ENCODE data around the gene MAP3K20. TPM values are rescaled to one million over a fixed set of nuclear protein-coding genes. Genes with fewer than 3 reads are reported as not detected.
A peak's percentile ranks its signal among the peaks of the same experiment; 100 is the strongest.

MAP3K20 gene
- total RNA-seq (ENCODE audit: unreplicated experiment): 11.8 TPM
- long read RNA-seq, full-length matches to known transcripts: 10 of 14 reads
- long read RNA-seq, partial matches to known transcripts: 2 of 14 reads
- long read RNA-seq, other reads (novel, unspliced or antisense): 2 of 14 reads

DNA sequence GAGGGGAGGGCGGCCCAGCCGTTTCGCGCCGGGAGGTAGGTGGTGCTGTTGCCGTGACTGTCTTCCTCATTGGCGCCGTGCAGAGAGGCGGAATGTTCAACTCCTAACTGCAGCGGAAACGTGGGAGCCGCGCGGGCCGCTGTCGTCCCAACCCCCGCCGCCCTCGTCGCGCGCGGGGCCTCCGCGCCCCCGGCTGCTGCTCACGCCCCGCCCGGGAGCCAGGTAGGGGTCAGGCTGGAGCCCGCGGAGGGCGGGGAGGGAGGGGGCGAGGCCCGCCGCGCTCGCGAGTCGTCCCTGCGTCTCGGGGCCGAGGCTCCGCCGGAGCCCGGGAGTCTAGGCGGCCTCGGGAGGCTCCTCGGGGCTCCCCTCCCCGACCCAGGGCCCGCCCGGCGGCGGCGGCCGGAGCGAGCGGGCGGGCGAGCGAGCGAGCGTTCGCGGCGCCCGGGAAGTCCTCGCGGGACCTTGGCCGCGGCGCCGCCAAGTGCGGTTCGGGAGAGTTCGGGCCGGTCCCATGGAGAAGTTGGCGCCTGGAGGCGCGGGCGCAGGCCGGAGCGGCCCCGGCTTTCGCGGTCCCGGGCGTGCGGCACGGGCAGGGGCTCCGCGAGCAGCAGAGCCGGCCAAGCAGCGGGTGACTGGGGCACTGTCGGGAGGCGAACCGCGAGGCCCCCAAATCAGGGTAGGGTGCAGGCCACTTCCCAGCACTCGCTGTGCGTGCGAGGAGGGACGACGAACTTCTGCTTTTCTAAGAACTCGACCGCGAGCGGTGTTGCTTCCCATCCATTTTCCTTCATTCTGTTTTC lies at the start of gene MAP3K20:
Gene MAP3K20, plus strand, starts transcription at position 66 of the 800 bp plus-strand sequence. CDS start 15,186 bp downstream, outside the sequence.
- peaks cover 10% of the 10 kb centered on the region for H3K4me1 Mint-ChIP-seq (ENCODE audit: unreplicated experiment)

GRCh38 chr2:173026479-173026878 lies 49.2 kb upstream of the MAP3K20 start:
- no peaks in the 10 kb centered on the region for H3K27me3 Mint-ChIP-seq (ENCODE audit: unreplicated experiment)

More for the DNA sequence above, at the start of gene MAP3K20:
- Mint-ChIP-seq H3K4me3 (ENCODE audit: unreplicated experiment) (peak within 1 kb of the TSS; percentile 93), H3K9me3 (ENCODE audit: unreplicated experiment) (no peaks in the 10 kb centered on the region), H3K27me3 (ENCODE audit: unreplicated experiment) (peaks cover 2% of the 10 kb centered on the region), H3K36me3 (ENCODE audit: low read depth, unreplicated experiment) (no peaks in the 10 kb centered on the region), H3K27ac (ENCODE audit: unreplicated experiment) (peak within 1 kb of the TSS; percentile 33)
- TF ChIP-seq, protein P1, sequence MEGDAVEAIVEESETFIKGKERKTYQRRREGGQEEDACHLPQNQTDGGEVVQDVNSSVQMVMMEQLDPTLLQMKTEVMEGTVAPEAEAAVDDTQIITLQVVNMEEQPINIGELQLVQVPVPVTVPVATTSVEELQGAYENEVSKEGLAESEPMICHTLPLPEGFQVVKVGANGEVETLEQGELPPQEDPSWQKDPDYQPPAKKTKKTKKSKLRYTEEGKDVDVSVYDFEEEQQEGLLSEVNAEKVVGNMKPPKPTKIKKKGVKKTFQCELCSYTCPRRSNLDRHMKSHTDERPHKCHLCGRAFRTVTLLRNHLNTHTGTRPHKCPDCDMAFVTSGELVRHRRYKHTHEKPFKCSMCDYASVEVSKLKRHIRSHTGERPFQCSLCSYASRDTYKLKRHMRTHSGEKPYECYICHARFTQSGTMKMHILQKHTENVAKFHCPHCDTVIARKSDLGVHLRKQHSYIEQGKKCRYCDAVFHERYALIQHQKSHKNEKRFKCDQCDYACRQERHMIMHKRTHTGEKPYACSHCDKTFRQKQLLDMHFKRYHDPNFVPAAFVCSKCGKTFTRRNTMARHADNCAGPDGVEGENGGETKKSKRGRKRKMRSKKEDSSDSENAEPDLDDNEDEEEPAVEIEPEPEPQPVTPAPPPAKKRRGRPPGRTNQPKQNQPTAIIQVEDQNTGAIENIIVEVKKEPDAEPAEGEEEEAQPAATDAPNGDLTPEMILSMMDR (IDR thresholded peaks at IDR 0.05; ENCODE audit: unreplicated experiment): no peak
- peak; percentile 59 for DNase-seq (ENCODE audit: low spot score)

DNA sequence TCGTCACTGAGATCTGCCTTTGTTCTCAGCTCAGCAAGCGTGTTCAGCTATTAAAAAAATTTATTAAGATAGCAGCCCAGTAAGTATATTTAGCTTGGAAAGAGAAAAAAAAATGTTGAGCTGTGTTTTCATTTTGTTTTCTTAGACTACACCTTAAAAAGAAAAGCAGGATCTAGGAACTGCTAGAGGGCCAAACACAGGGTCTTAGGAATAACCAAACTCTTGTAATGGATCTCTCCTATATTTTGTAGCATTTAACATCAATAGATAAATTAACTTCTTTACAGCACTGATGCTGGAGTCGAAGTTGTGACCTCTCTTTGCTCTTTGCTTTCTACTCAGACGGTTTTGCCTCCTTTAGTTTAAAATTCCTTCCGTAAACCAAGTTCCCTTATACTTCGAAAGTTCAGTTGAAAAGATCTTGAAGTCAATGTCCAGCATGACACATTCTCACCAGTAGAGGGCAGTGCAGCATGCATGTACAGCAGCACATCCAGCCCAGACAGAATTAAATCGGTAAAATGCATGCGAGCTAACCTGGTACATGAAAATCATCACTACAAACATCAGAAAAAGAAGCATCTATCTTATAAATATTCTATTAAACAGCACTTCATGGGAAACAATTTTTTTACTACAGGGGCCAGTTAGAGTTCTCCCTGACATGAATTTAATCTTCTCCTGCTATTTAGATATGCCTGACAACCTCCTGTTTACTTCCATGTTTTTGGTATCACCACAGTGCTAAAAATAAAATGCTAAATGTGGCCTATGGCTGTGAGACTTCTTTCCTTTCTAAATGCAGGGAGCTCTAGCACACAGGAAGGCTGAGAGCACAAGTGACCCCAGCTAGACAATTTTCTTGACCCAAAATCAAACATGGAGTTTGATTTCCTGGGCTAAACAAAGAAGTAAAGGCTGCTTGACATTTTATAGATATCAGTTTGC lies 48.2 kb upstream of the MAP3K20 start:
- Mint-ChIP-seq H3K27me3 (ENCODE audit: unreplicated experiment) (no peaks in the 10 kb centered on the region), H3K36me3 (ENCODE audit: low read depth, unreplicated experiment) (peaks cover 5% of the 10 kb centered on the region), H3K27ac (ENCODE audit: unreplicated experiment) (no peak overlapping the region), H3K9me3 (ENCODE audit: unreplicated experiment) (no peaks in the 10 kb centered on the region), H3K4me1 (ENCODE audit: unreplicated experiment) (peaks cover 2% of the 10 kb centered on the region), H3K4me3 (ENCODE audit: unreplicated experiment) (no peak overlapping the region)
- TF ChIP-seq, protein P1 (IDR thresholded peaks at IDR 0.05; ENCODE audit: unreplicated experiment): peak; percentile 98
- DNase-seq (ENCODE audit: low spot score): peak; percentile 85

More at GRCh38 chr2:173026479-173026878, 49.2 kb upstream of the MAP3K20 start:
- no peak for DNase-seq (ENCODE audit: low spot score)
- no peak overlapping the region for H3K4me3 Mint-ChIP-seq (ENCODE audit: unreplicated experiment)
- no peak overlapping the region for H3K27ac Mint-ChIP-seq (ENCODE audit: unreplicated experiment)
- TF ChIP-seq, protein P1 (IDR thresholded peaks at IDR 0.05; ENCODE audit: unreplicated experiment): no peak
- peaks cover 3% of the 10 kb centered on the region for H3K36me3 Mint-ChIP-seq (ENCODE audit: low read depth, unreplicated experiment)
- no peaks in the 10 kb centered on the region for H3K9me3 Mint-ChIP-seq (ENCODE audit: unreplicated experiment)
- H3K4me1 Mint-ChIP-seq (ENCODE audit: unreplicated experiment): peaks cover 2% of the 10 kb centered on the region

DNA sequence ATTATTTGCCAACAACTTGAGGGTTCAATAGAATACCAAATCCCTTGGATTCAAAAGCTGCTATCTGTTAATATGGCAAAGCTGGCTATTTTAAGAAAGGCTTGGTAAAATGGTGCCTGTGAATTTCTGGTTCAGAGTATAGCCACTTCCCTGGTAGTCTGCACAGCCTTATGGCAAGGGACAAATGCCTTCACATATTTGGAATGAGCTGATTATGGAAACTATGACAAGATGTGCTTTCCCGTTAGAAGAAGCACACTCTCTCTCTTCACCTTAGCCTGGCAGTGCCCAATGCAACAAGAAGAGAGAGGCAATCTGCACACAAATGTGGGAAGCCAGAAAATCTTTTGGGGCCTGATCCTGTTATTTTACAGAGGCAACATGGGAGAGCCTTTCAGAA lies 47.5 kb upstream of the MAP3K20 start:
- Mint-ChIP-seq H3K27ac (ENCODE audit: unreplicated experiment) (no peak overlapping the region), H3K4me1 (ENCODE audit: unreplicated experiment) (peaks cover 2% of the 10 kb centered on the region), H3K36me3 (ENCODE audit: low read depth, unreplicated experiment) (peaks cover 5% of the 10 kb centered on the region), H3K4me3 (ENCODE audit: unreplicated experiment) (no peak overlapping the region), H3K27me3 (ENCODE audit: unreplicated experiment) (no peaks in the 10 kb centered on the region), H3K9me3 (ENCODE audit: unreplicated experiment) (no peaks in the 10 kb centered on the region)
- DNase-seq (ENCODE audit: low spot score): no peak
- TF ChIP-seq, protein P1 (IDR thresholded peaks at IDR 0.05; ENCODE audit: unreplicated experiment): no peak
